ENCODE measurements around the gene PTPN21.
"Not testable (repeated sequence)": the region's sequence is repeated elsewhere in the genome, so short reads cannot be mapped to it uniquely, and the experiment has no call there.

Gene PTPN21

GRCh38 chr14:88551094-88551870, 3.5 kb downstream of the PTPN21 start:
- peak; percentile 47 for DNase-seq

DNA sequence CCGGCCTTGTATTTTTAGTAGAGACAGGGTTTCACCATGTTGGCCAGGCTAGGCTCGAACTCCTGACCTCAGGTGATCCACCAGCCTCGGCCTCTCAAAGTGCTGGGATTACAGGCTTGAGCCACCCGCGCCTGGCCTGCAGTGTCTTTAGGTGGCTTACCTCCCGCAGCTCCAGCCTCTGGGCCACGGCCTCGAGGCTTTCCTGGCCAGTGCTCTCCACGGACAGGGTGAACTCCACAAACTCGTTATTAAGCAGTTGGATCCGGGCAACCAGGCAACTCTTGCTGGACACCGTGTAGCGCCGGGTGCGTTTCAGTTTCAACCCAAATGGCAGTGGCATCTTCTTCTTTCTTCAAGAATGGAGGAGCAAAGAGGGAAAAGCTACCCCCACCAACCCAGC, 4.7 kb downstream of the PTPN21 start:
- DNase-seq, result no peak

GRCh38 chr14:88547386-88547780, 7.4 kb downstream of the PTPN21 start:
- DNase-seq, result no peak

- no peak for DNase-seq
Observed at GRCh38 chr14:88546621-88547385, 8.0 kb downstream of the PTPN21 start.

- no peak for DNase-seq
Observed at GRCh38 chr14:88545256-88545655, 9.6 kb downstream of the PTPN21 start.

- no peak for DNase-seq
Observed at GRCh38 chr14:88542857-88543795, 11.7 kb downstream of the PTPN21 start.

- DNase-seq, result no peak
Observed at GRCh38 chr14:88541324-88541723, 13.5 kb downstream of the PTPN21 start.

GRCh38 chr14:88535813-88536212, 19.0 kb downstream of the PTPN21 start:
- DNase-seq, result no peak

DNA sequence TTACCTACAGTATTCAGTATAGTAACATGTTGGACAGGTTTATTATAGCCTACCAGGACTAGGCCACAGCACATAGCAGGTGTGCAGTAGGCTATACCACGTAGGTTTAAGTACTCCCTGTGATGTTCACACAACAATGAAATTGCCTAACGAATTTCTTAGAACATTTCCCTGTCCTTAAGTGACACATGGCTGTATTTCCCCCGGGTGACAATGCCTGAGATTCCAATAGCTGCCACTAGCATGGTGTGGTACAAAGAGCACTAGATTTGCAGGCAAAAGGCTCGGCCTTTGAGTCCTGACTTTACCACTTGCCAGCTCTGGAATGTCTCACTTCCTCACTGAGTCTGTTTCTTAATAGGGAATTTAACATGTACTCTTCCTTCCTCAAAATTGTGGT, 19.7 kb downstream of the PTPN21 start:
- DNase-seq, result no peak

DNA sequence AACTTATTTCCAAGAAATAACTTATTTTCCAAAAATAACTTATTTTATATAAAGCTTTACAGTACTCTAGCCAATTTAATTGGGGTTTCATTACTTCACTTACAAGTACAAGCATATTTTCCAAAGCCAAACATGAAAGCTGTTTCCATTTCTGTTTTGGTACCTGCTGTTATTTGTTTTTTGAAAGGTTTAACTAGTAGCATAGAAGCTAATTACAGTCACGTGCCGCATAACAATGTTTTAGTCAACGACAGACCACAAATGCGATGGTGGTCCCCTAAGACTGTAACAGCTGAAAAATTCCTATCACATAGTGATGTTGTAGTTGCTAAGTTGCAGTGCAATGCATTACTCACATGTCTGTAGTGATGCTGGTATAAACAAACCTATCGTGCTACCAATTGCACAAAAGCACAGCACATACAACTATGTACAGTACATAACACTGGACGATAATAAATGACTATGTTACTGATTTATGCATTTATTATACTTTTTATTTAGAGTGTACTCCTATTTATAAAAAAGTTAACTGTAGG, 21.7 kb downstream of the PTPN21 start:
- DNase-seq, result no peak

- not testable (repeated sequence) for DNase-seq
Observed at GRCh38 chr14:88529889-88530288, 24.9 kb downstream of the PTPN21 start.

GRCh38 chr14:88522393-88522792, 32.4 kb downstream of the PTPN21 start:
- DNase-seq, result no peak

DNA sequence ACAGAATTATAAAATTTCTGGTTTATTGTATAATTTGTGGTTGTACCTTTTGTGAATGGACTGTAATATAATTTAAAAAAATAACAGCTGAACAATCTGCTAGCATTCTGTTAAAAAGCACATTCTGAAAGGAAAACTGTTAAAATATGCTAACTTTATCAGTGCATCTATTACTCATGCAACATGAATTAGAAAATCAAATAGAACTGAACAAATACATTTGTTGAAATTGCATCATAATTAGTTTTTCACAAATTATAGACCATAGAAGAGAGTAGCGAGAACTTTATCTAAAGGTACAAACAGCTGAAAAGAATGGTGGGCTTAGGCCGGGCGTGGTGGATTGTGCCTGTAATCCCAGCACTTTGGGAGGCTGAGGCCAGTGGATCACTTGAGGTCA, 33.0 kb downstream of the PTPN21 start:
- DNase-seq, result no peak

- no peak for DNase-seq
Observed at GRCh38 chr14:88519907-88520306, 34.9 kb downstream of the PTPN21 start.

DNA sequence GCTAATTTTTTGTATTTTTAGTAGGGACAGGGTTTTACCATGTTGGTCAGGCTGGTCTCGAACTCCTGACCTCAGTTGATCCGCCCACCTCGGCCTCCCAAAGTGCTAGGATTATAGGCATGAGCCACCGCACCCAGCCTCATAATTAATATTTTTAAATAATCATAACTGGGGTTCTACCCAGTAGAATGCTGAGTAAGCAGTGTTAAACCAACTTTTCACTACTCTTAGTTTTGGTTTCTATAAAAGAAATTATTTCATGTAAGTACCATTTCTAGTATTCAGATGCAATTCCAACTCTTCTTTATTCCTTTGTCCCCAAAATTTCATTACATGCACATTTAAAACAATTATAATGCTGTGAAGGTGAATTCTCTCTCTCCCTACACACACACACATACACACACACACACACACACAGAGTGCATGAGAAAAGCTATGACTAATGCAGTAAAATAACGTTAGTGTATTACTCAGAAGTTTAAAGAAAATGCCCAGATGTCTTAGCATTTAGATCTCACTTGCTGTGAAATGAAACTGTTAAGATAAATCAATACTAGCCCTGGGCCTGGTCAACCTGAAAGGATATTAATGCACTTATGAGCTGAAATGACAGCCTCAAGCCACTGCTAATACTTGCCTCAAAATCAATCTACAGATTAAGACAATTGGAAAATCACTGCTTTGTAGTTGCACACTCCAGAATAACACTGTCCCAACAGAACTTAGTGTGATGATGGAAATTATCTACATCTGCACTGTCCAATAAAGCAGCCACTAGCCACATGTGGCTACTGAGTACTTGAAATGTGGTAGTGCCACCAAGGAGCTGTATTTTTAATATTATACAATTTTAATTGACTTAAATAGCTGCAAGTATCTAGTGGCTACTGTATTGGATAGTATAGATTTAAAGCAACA, 36.0 kb downstream of the PTPN21 start:
- DNase-seq, result no peak

- no peak for DNase-seq
Observed at GRCh38 chr14:88516861-88517357, 37.9 kb downstream of the PTPN21 start.

DNA sequence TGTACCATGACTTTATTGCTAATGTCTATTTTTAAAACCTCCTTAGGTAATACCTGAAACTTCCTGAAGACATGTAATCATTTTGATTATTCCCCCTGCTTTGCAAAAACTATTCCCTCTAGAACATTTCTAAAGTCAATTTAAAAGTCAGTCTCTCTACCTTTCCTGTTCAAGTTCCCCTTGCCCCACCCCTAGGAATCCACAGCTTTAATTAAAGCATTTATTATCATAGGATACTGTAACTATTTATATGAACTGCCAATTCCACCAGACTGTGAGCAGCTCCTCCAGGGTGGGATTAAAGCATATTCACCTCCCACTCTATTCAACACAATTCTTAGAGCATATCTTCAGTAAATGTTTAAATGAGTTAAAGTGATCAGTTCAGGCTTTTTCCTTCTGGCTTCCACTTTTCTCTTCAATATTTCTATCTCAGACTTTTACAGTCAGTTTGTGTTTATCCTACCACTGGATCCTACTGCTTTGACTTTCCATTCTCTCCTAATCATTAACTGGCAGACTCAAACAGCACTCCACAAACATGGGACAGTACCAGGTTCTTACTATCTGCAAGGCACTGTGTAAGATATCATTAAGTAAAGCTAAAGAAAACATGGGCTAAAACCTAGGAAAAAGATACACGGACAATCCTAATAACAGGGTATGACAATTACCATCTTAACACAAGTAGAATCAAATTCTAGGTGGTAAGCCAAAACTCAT, 39.1 kb downstream of the PTPN21 start:
- DNase-seq, result no peak

GRCh38 chr14:88507208-88507607, 47.6 kb downstream of the PTPN21 start:
- no peak for DNase-seq

DNA sequence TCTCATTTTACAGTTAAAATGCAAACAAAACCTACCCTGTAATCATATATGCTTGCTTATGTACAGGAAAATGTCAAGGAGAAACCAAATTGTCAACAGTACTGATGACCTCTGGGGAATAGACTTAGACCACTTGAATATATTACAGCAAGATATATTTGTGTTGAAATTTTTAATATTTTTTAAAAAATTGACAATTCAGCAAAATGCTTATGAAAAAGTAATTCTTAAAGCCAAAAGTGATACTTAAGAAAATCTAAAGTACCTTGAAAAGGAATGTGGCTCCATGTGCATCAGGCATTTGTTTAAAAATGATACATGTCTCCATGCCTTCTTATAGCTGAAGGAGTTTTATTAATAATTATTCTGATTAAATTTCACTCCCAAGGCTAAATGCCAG, 49.2 kb downstream of the PTPN21 start:
- no peak for DNase-seq

DNA sequence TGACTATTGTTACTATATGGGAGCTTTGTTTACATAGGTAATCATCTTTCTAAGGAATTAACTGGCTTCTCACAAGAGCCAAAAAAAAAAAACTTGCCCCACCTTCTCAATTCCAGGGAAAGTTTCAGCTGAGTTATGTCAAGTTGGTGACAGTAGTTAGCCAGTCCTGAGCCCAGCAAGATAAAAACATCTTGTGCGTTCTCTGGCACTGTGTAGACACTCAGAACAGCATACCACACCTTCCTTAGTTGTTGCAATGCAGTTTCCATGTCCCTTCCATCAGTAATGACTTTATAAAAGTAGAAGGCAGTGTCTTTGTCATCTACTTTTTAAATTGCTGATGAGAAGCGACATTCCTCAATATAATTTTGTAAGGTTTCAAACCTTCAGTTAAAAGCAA, 50.2 kb downstream of the PTPN21 start:
- no peak for DNase-seq
